GM12878 (cell line): ENCODE measurements around the gene IPP. TPM values are rescaled to one million over a fixed set of nuclear protein-coding genes. Genes with fewer than 3 reads are reported as not detected.

Source experiments
- ATAC-seq: fragments of 200-7000 bp; cut with Tn5 transposase; 3 replicates; pipeline ENCODE4 v1.9.1; 2020; ENCODE audit warnings: mild to moderate bottlenecking, moderate library complexity
- BruUV-seq: library from RNA; stranded (reverse); fragments of 400-500 nt; replicated peaks from 2 replicates; lab custom pipeline; 2021; lab: Mats Ljungman, UMichigan
- CTCF ChIA-PET: fragments of 300-600 bp; sonication (Branson Sonifier 250); formaldehyde crosslinking; extraction: SDS; loops from one replicate; lab custom pipeline; 2021; ENCODE audit warnings: inconsistent platforms; lab: Yijun Ruan, JAX
- POLR2A ChIA-PET: fragments of 350-600 bp; formaldehyde crosslinking; extraction: SDS; loops from one replicate; lab custom pipeline; 2021; ENCODE audit warnings: inconsistent platforms; lab: Charles Lee
- RAD21 ChIA-PET: fragments of 300-600 bp; sonication (Branson Sonifier 250); formaldehyde crosslinking; loops from one replicate; lab custom pipeline; 2023; ENCODE audit warnings: antibody characterized with exemption; ENCODE audit not compliant: unreplicated experiment; lab: Charles Lee
- SMC1A ChIA-PET: fragments of 300-600 bp; sonication (Branson Sonifier 250); formaldehyde crosslinking; loops from one replicate; lab custom pipeline; 2023; ENCODE audit not compliant: unreplicated experiment, uncharacterized antibody; lab: Charles Lee
- DNase-seq: peaks from one replicate; pipeline ENCODE4 v3.0.0-alpha.2; 2011; ENCODE audit warnings: low read depth, low spot score
- FAIRE-seq: peaks from 3 replicates; lab custom pipeline; 2011; peaks lifted over from hg19 to GRCh38; lab: Jason Lieb, UNC
- H2AFZ ChIP-seq: 2 replicates; pipeline ENCODE4 v1.6.0; 2011; ENCODE audit warnings: low read depth, low read length, control low read depth; ENCODE audit not compliant: control insufficient read depth
- H3K27ac ChIP-seq: 2 replicates; pipeline ENCODE4 v1.5.1; 2011; ENCODE audit warnings: control low read depth; ENCODE audit not compliant: control insufficient read depth, insufficient read depth
- H3K27me3 ChIP-seq, 2 experiments: replicated peaks in 1 of 2; 2 replicates each; pipeline versions ENCODE4 v1.6.0 to v1.6.1; 2011; ENCODE audit warnings: low read length in 1 of 2; ENCODE audit not compliant: control insufficient read depth in 2 of 2, insufficient read depth in 2 of 2
- H3K36me3 ChIP-seq, 2 experiments: 2 replicates each; pipeline ENCODE4 v1.5.1; 2011; ENCODE audit warnings: low read length in 1 of 2; ENCODE audit not compliant: control insufficient read depth in 2 of 2, insufficient read depth in 2 of 2
- H3K4me1 ChIP-seq: 2 replicates; pipeline ENCODE4 v1.6.1; 2011; ENCODE audit warnings: mild to moderate bottlenecking, low read length, moderate library complexity, mixed read lengths; ENCODE audit not compliant: control insufficient read depth, insufficient read depth
- H3K4me2 ChIP-seq: 2 replicates; pipeline ENCODE4 v1.6.0; 2011; ENCODE audit warnings: control low read depth; ENCODE audit not compliant: control insufficient read depth, insufficient read depth
- H3K4me3 ChIP-seq: fragments of 200-600 bp; sonication (generic); 2 replicates; pipeline ENCODE4 v1.5.1; 2016
- H3K79me2 ChIP-seq: 2 replicates; pipeline ENCODE4 v1.6.0; 2011; ENCODE audit warnings: low read length; ENCODE audit not compliant: control insufficient read depth, insufficient read depth
- H3K9ac ChIP-seq: 2 replicates; pipeline ENCODE4 v1.8.0; 2011; ENCODE audit warnings: low read length, control low read depth, mixed read lengths; ENCODE audit not compliant: control insufficient read depth, insufficient read depth
- H3K9me3 ChIP-seq: replicated peaks from 3 replicates; pipeline ENCODE4 v1.5.1; 2011; ENCODE audit warnings: mild to moderate bottlenecking, low read length; ENCODE audit not compliant: control insufficient read depth, insufficient read depth
- H4K20me1 ChIP-seq: 2 replicates; pipeline ENCODE4 v1.6.0; 2011; ENCODE audit not compliant: control insufficient read depth, insufficient read depth
- ATF3 ChIP-seq: IDR thresholded peaks from 2 replicates; pipeline ENCODE4 v1.6.1; 2011; ENCODE audit warnings: low read depth, mild to moderate bottlenecking, low read length, moderate library complexity, borderline replicate concordance; ENCODE audit errors: extremely low read depth
- BACH1 ChIP-seq: fragments of 450-650 bp; IDR thresholded peaks from 2 replicates; pipeline ENCODE4 v1.6.1; 2017; ENCODE audit warnings: mild to moderate bottlenecking, borderline replicate concordance
- CHD4 ChIP-seq: fragments of 200-600 bp; sonication (generic); IDR thresholded peaks from 2 replicates; pipeline ENCODE4 v1.6.1; 2016; ENCODE audit warnings: mild to moderate bottlenecking
- EGR1 ChIP-seq, 2 experiments: IDR thresholded peaks; 1 replicate in 1 of 2; 2 replicates in 1 of 2; pipeline ENCODE4 v1.6.1; 2011 to 2012; ENCODE audit warnings: low read depth in 2 of 2, low read length in 2 of 2, borderline replicate concordance in 1 of 2, mild to moderate bottlenecking in 1 of 2, moderate library complexity in 1 of 2
- IRF5 ChIP-seq: fragments of 450-650 bp; IDR thresholded peaks from 2 replicates; pipeline ENCODE4 v1.6.1; 2017; ENCODE audit warnings: borderline replicate concordance
- NBN ChIP-seq: fragments of 450-650 bp; IDR thresholded peaks from 2 replicates; pipeline ENCODE4 v1.6.1; 2016
- ZNF207 ChIP-seq: fragments of 450-650 bp; IDR thresholded peaks from 2 replicates; pipeline ENCODE4 v1.6.1; 2014; ENCODE audit warnings: antibody characterized with exemption, mild to moderate bottlenecking, borderline replicate concordance
- WGBS: methylation state at CpG from one replicate; pipeline ENCODE4 v1.1.6; 2016; ENCODE audit warnings: low lambda C conversion rate; ENCODE audit not compliant: insufficient replicate concordance, insufficient coverage; ENCODE audit errors: missing lambda C conversion rate; 5-methylcytosine and 5-hydroxymethylcytosine counted together
- in situ Hi-C: fragments of 300-500 bp; cut with MboI; formaldehyde crosslinking; loops from 9 replicates; pipeline ENCODE4 v1.14.3; 2018; ENCODE audit warnings: mixed read lengths
- intact Hi-C: fragments of 100-400 bp; cut with micrococcal nuclease; formaldehyde crosslinking; loops from one replicate; pipeline ENCODE4 v1.14.2; 2022; ENCODE audit not compliant: unreplicated experiment
- polyA plus RNA-seq, 11 experiments: library from polyadenylated mRNA; depleted of rRNA in 4 of 11; unstranded in 6 of 11; stranded (reverse) in 5 of 11; fragments of >200 nt; fragmentation: Nextera tagmentation in 4 of 11; fragmentation: Illumina TruSeq in 1 of 11; extraction: Ambion mirVana in 4 of 11; extraction: Trizol in 1 of 11; gene quantifications; 1 replicate in 1 of 11; 2 replicates in 10 of 11; pipeline versions ENCODE4 v1.2.1 to v1.2.3, GENCODE V29; 2011 to 2016; ENCODE audit warnings: inconsistent platforms in 2 of 11, missing spikeins in 2 of 11, low read depth in 1 of 11
- total RNA-seq, 4 experiments: library from RNA; depleted of rRNA in 3 of 4; stranded (reverse); fragments of >200 nt in 3 of 4; fragmentation: Illumina TruSeq in 1 of 4; extraction: Trizol in 1 of 4; gene quantifications; 2 replicates each; pipeline versions ENCODE4 v1.2.1 to v1.2.3, GENCODE V29; 2013 to 2021
- TF ChIP-seq, protein P1 (sequence below): fragments of 450-650 bp; IDR thresholded peaks from 2 replicates; pipeline ENCODE4 v1.6.1; 2014; ENCODE audit warnings: mild to moderate bottlenecking
- TF ChIP-seq, protein P2 (sequence below): IDR thresholded peaks from 2 replicates; pipeline ENCODE4 v1.6.1; 2011; ENCODE audit warnings: mild to moderate bottlenecking, low read depth, low read length, moderate library complexity; ENCODE audit not compliant: insufficient replicate concordance
- TF ChIP-seq, protein P3 (sequence below): IDR thresholded peaks from 2 replicates; pipeline ENCODE4 v1.6.1; 2012; ENCODE audit warnings: low read depth, low read length, improper control_type of control experiment
- TF ChIP-seq, protein P4 (sequence below): fragments of 450-650 bp; IDR thresholded peaks from 2 replicates; pipeline ENCODE4 v1.6.1; 2017; ENCODE audit warnings: antibody characterized with exemption, mild to moderate bottlenecking, moderate library complexity
- TF ChIP-seq, protein P5 (sequence below): IDR thresholded peaks from 2 replicates; pipeline ENCODE4 v1.6.1; 2012; ENCODE audit warnings: low read depth, low read length, improper control_type of control experiment

The IPP gene
- total and polyA plus RNA-seq, 10 of the 15 experiments (the other 5 are each of a cell fraction or from before 2014, with no cell fraction given) = 4.7 to 15.0 (median 10.4) TPM

DNA sequence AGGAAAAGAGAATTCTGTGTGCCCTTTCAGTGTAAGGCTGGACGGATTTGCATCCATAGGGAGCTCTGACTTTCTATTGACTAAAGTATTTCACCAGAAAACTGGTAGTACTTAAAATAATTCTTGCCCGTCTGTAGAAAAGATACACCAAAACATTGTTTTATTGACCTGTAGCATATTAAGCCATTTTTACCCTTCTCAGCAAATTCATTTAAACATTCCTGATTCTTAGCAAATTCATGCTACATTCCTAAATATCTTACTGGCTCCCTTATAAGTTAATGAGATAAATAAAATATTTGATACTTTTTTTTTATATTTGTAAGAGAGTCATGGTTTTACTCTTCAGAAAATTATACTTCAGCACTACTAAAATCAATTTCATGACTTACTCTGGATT lies 1.6 kb upstream of the IPP start:
- H2AFZ ChIP-seq = peak overlapping the region; percentile 23; the same call in 1 of the 2 replicates
- H3K9ac ChIP-seq = no peak overlapping the region
- in situ Hi-C loops (no loop called here), intact Hi-C loops (loop anchor here (5.0 kb wide), 1 partner anchor 90 kb away; no protein-coding TSS in a partner anchor)
- H3K9me3 ChIP-seq = peaks cover 10% of the 10 kb centered on the region; the same call in 2 of the 3 replicates
- FAIRE-seq = no peak
- no peaks in the 10 kb centered on the region for H3K36me3 ChIP-seq
- H3K27me3 ChIP-seq = no peaks in the 10 kb centered on the region
- DNase-seq = no peak
- no peak overlapping the region for H3K27ac ChIP-seq
- CTCF ChIA-PET = no interaction called here
- no TSS peak for BruUV-seq
- peaks cover 9% of the 10 kb centered on the region for H3K79me2 ChIP-seq
- ATAC-seq = no peak
- no peaks in the 10 kb centered on the region; the same call in 1 of the 2 replicates for H3K4me1 ChIP-seq
- WGBS = 71% methylated on average over 2 of the region's 2 CpGs
- H3K4me2 ChIP-seq = no peak overlapping the region
- POLR2A ChIA-PET = interaction anchor here (0.6 kb wide), 1 partner anchor 52 kb away, joined by 4 read pairs; the partner anchor contains the start of gene MAST2
- RAD21 ChIA-PET = no interaction called here
- H4K20me1 ChIP-seq = no peaks in the 10 kb centered on the region
- no peak overlapping the region for H3K4me3 ChIP-seq
- SMC1A ChIA-PET = interaction anchor here (1.5 kb wide), 1 partner anchor 62 kb away, joined by 4 read pairs; no protein-coding TSS in a partner anchor
- TF ChIP-seq ATF3 (no peak), BACH1 (no peak), ZNF207 (no peak), CHD4 (no peak), NBN (no peak), IRF5 (no peak), EGR1 (IDR thresholded peaks at IDR 0.05; ENCODE audit: borderline replicate concordance in 1 of 2, low read depth in 2 of 2, low read length in 2 of 2) (no peak)
- TF ChIP-seq, protein P1, sequence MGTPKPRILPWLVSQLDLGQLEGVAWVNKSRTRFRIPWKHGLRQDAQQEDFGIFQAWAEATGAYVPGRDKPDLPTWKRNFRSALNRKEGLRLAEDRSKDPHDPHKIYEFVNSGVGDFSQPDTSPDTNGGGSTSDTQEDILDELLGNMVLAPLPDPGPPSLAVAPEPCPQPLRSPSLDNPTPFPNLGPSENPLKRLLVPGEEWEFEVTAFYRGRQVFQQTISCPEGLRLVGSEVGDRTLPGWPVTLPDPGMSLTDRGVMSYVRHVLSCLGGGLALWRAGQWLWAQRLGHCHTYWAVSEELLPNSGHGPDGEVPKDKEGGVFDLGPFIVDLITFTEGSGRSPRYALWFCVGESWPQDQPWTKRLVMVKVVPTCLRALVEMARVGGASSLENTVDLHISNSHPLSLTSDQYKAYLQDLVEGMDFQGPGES = no peak
- TF ChIP-seq, protein P2, sequence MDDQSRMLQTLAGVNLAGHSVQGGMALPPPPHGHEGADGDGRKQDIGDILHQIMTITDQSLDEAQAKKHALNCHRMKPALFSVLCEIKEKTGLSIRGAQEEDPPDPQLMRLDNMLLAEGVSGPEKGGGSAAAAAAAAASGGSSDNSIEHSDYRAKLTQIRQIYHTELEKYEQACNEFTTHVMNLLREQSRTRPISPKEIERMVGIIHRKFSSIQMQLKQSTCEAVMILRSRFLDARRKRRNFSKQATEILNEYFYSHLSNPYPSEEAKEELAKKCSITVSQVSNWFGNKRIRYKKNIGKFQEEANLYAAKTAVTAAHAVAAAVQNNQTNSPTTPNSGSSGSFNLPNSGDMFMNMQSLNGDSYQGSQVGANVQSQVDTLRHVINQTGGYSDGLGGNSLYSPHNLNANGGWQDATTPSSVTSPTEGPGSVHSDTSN = no peak
- TF ChIP-seq, protein P3, sequence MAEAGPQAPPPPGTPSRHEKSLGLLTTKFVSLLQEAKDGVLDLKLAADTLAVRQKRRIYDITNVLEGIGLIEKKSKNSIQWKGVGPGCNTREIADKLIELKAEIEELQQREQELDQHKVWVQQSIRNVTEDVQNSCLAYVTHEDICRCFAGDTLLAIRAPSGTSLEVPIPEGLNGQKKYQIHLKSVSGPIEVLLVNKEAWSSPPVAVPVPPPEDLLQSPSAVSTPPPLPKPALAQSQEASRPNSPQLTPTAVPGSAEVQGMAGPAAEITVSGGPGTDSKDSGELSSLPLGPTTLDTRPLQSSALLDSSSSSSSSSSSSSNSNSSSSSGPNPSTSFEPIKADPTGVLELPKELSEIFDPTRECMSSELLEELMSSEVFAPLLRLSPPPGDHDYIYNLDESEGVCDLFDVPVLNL = no peak
- TF ChIP-seq, protein P4, sequence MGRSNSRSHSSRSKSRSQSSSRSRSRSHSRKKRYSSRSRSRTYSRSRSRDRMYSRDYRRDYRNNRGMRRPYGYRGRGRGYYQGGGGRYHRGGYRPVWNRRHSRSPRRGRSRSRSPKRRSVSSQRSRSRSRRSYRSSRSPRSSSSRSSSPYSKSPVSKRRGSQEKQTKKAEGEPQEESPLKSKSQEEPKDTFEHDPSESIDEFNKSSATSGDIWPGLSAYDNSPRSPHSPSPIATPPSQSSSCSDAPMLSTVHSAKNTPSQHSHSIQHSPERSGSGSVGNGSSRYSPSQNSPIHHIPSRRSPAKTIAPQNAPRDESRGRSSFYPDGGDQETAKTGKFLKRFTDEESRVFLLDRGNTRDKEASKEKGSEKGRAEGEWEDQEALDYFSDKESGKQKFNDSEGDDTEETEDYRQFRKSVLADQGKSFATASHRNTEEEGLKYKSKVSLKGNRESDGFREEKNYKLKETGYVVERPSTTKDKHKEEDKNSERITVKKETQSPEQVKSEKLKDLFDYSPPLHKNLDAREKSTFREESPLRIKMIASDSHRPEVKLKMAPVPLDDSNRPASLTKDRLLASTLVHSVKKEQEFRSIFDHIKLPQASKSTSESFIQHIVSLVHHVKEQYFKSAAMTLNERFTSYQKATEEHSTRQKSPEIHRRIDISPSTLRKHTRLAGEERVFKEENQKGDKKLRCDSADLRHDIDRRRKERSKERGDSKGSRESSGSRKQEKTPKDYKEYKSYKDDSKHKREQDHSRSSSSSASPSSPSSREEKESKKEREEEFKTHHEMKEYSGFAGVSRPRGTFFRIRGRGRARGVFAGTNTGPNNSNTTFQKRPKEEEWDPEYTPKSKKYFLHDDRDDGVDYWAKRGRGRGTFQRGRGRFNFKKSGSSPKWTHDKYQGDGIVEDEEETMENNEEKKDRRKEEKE = no peak
- TF ChIP-seq, protein P5, sequence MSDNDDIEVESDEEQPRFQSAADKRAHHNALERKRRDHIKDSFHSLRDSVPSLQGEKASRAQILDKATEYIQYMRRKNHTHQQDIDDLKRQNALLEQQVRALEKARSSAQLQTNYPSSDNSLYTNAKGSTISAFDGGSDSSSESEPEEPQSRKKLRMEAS = no peak
